ENCODE measurements around the gene SNTA1. TPM values are rescaled to one million over a fixed set of nuclear protein-coding genes. Genes with fewer than 3 reads are reported as not detected.

The SNTA1 gene
- total RNA-seq, 1 donor from 2014 or later: 6.9 TPM

DNA sequence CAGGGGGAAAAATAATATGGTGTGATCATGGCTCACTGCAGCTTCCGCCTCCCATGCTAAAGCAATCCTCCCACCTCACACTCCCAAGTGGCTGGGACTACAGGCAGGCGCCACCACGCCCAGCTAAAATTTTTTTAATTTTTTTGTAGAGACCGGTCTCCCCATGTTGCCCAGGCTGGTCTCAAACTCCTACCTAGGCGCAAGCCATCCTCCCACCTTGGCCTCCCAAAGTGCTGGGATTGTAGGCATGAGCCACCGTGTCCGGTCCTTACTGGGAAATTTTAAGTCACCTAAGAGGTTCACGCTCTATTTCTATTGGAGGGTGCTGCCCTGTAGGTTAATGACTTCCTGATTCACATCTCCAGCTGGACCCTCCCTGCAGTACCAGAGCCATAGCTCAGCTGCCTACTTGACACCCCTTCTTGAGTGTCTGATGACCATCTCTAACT, 41.6 kb downstream of the SNTA1 start:
- TF ChIP-seq, protein P1, sequence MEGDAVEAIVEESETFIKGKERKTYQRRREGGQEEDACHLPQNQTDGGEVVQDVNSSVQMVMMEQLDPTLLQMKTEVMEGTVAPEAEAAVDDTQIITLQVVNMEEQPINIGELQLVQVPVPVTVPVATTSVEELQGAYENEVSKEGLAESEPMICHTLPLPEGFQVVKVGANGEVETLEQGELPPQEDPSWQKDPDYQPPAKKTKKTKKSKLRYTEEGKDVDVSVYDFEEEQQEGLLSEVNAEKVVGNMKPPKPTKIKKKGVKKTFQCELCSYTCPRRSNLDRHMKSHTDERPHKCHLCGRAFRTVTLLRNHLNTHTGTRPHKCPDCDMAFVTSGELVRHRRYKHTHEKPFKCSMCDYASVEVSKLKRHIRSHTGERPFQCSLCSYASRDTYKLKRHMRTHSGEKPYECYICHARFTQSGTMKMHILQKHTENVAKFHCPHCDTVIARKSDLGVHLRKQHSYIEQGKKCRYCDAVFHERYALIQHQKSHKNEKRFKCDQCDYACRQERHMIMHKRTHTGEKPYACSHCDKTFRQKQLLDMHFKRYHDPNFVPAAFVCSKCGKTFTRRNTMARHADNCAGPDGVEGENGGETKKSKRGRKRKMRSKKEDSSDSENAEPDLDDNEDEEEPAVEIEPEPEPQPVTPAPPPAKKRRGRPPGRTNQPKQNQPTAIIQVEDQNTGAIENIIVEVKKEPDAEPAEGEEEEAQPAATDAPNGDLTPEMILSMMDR (conservative IDR thresholded peaks at IDR 0.05; ENCODE audit: low read depth, low read length): no peak
- no peak for DNase-seq (ENCODE audit: low read depth)
- peak overlapping the region; percentile 78 for H3K4me3 ChIP-seq (ENCODE audit: low read depth, low read length)

DNA sequence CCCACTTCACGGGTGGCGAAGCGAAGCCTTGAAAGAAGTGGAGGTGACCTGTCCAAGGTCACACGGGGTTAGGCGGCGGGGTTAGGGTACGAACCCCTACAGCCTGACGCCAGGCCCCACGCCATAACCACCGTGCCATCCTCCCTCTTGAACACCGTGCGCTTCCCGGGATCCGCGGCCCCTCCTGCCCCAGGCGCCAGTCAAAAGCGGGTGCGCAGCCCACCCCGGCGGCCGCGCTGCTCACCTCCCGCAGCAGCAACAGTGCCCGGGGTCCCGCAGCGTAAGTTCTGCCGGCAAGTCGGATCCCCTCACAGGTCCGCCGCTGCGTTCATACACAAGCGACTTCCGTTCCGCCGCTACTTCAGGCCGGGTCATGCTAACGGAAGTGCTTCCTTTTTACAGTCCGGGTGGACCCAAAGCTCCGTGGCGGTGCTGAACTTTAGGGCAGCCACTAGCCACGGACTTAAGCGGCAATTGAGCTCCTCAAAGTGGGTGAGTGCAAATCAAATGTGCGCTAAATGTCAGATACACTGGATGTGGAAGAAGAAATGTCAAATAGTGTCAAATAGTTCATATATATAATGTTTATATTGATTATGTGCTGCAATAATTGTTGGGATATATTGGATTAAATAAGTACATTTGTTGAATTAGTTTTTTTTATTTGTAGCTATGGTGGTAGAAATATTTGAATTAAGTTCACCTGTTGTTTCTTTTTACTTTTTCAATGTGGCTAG, 42.2 kb downstream of the SNTA1 start, which contains the start of gene CDK5RAP1:
CDK5RAP1 (minus strand) TSS at position 336 of the 737 bp plus-strand sequence. CDS start 4,455 bp downstream, outside the sequence.
- peak within 1 kb of the TSS; percentile 78 for H3K4me3 ChIP-seq (ENCODE audit: low read depth, low read length)
- TF ChIP-seq, protein P1 (conservative IDR thresholded peaks at IDR 0.05; ENCODE audit: low read depth, low read length): no peak
- DNase-seq (ENCODE audit: low read depth): peak; percentile 63

DNA sequence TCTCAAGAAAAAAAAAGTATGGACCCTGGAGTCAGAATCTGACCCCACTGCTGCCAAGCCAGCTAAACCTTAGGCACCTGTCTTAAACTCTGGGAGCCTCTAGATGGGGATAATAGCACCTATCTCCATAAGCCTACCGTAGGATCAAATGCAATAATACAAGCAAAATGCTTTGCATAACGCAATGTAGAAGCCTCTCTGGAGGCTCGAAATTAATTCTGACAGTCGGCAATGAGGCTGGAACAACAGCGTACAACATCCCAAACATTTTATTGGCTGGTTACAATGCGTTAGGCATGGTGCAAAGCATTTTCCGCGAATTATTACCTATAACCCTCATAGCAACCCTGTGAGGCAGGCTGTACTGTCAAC, 42.8 kb downstream of the SNTA1 start:
- no peak for DNase-seq (ENCODE audit: low read depth)
- H3K4me3 ChIP-seq (ENCODE audit: low read depth, low read length): peak overlapping the region; percentile 78
- TF ChIP-seq, protein P1 (conservative IDR thresholded peaks at IDR 0.05; ENCODE audit: low read depth, low read length): peak; percentile 43

DNA sequence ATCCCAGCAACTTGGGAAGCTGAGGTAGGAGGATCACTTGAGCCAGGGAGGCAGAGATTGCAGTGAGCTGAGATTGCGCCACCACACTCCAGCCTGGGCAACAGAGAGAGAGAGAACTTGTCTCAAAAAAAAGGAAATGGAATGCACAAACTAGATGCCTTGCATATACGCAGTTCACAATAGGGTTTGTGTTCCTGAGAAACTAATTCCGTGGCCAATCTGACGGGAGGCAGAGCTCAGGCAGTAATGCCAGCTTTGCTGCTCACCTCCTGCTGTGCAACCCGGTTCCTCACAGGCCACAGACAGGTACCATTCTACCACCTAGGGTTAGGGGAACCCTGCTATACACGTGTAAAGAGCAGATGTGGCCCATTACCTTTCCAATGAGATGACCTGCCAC, 43.6 kb downstream of the SNTA1 start:
- DNase-seq (ENCODE audit: low read depth): no peak
- peak overlapping the region; percentile 78 for H3K4me3 ChIP-seq (ENCODE audit: low read depth, low read length)
- TF ChIP-seq, protein P1 (conservative IDR thresholded peaks at IDR 0.05; ENCODE audit: low read depth, low read length): no peak

DNA sequence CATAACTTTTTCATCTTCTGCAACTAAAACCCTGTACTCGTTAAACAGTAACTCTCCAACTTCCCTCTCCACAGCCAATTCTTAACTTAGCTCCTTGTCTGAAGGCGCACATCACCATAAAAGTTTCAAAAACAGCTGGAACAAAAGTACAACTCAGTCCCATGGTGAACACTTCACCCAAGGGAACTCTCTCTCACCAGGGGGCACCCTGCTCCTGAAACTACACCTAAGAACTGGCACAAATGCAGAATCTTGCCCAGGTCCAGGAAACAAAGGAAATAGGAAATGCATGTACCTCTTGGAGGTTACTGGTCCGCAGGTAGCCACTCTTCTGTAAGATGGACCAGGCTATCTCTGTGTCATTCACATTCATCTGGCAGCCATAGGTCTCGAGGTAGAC, 48.8 kb downstream of the SNTA1 start:
- no peak overlapping the region for H3K4me3 ChIP-seq (ENCODE audit: low read depth, low read length)
- no peak for DNase-seq (ENCODE audit: low read depth)
- TF ChIP-seq, protein P1 (conservative IDR thresholded peaks at IDR 0.05; ENCODE audit: low read depth, low read length): peak; percentile 45

DNA sequence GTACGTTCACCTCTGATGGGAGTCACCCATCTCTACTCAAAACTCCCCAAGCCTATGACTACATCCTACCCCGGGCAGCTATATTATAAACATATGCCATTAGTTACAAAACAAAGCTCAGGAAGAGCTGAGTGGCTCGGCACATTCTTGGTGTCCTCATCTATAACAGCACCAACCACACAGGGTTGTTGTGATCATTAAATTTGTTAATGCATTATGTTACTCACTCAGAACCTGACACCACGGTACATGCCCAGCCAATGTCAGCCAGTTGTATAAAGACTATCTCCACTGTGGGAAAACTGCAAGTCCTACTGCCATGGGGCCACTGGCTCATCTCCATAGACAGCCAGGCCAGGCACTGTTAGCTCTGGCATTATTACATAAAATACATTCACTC, 50.0 kb downstream of the SNTA1 start:
- no peak for DNase-seq (ENCODE audit: low read depth)
- TF ChIP-seq, protein P1 (conservative IDR thresholded peaks at IDR 0.05; ENCODE audit: low read depth, low read length): no peak

More for the DNA sequence above, 50.0 kb downstream of the SNTA1 start:
- no peak overlapping the region for H3K4me3 ChIP-seq (ENCODE audit: low read depth, low read length)

Measured in epithelial cell of proximal tubule (primary cell).